HG03469 (cell line): ENCODE measurements around the gene NPTXR.

ENCODE experiments used
- ATAC-seq: cut with Tn5 transposase; IDR thresholded peaks from one replicate; pipeline ENCODE4 v1.9.1; 2021; ENCODE audit warnings: mild to moderate bottlenecking, moderate library complexity, moderate number of reproducible peaks; ENCODE audit not compliant: unreplicated experiment

NPTXR gene

DNA sequence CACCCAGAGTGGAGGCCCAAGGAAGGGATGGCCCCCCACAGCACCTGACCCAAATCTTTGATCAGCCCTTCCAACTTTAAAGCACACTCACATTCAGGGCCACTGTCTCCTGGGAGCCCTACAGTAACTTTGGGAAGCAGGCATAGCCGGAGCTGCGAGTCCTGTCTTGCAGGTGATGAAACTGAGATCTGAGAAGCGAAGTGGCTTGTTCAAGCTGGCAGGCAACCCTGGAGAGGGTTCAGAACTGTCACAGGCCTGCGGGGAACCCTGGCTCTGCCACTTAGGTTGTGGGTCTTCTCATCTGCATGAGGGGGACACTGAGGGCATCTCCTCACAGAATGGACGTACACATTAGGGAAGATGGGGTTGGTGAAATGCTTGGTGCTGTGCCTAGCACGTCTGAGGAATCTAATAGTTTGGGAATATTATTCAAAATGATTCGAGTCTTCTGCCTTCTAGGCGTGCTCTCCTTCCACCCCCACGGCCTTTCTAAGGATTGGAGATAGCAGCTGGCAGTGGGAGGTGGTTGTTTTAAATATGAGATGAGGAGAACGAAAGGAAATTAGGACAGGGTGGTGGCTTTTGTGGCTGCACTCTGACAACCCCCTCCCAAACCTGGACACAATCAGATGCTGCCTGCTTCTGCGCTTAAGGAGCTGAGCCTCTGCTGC is 69.2 kb downstream of the NPTXR start:
- no peak for ATAC-seq

DNA sequence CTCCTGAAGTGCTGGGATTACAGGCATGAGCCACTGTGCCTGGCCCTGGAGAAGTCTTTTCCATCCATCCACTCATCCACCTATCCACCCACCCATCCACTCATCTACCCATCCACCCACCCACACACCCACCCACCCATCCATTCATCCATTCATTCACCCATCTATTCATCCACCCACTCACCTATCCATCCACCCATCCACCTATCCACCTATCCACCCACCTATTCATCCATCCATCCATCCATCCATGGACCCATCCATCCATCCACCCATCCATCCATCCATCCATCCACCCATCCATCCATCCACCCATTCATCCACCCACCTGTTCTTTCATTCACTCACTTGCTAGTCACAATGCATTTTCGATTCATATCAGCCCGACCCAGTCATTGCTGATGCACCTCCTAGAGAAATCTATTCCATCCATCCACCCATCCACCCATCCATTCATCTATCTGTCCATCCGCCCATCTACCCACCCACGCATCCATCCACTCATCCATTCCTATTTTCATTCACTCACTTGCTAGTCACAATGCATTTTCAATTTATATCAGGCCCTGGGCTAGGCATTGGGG is 70.4 kb downstream of the NPTXR start:
- no peak for ATAC-seq

DNA sequence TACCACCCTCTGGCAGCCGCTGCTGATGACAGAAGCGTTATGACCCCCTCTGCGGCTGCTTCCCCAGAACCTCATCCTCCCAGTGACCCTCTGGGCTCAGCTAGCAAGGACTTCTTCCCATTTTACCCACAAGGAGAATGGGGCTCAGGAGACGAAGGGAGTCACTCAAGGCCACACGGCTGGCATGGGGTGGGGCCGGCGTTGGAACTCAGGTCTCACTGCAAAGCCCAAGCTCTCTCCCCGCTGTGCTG is 71.3 kb downstream of the NPTXR start:
- ATAC-seq: no peak

DNA sequence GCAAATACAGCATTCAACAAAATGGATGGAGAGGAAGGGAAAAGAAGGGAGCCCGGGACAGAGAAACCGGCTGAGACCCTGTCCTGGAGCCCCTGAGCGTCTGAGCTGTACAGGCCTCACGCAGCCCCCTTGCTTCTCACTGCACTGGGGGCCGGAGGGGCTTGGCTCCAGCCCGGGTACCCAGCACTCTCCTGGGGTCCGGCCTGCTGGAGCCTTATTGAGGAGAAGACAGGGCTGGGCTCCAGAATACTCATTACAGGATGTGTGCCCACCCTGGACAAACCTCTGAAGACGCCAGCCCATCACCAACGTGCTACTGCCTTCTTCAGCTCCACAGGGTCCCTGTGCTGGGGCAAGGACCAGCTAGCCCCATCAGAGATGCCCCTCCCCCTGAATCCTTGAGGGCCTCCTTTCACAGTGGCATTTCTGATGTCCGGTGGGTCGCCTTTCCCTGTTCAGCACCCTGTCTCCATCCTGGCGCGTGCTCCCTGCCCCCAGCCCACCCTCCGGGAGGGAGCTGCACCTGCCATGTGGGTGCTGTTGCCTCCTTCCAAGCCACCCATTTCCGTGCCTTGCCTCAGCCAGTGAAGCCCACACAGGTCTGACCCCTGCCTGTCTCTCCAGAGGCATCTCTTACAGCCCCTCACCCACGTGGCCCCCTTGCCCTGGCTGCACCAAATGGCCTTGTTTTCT is 73.4 kb downstream of the NPTXR start:
- no peak for ATAC-seq
